HepG2 (cell line): ENCODE results near the gene ZNF524. TPM values are rescaled to one million over a fixed set of nuclear protein-coding genes. Genes with fewer than 3 reads are reported as not detected.

Experiments used
- ATAC-seq: fragments of 200-7000 bp; cut with Tn5 transposase; 3 replicates; pipeline ENCODE4 v1.9.1; 2020; ENCODE audit warnings: mild to moderate bottlenecking, moderate library complexity
- BruUV-seq: library from RNA; stranded (reverse); fragments of 400-500 nt; replicated peaks from 2 replicates; lab custom pipeline; 2021; lab: Mats Ljungman, UMichigan
- CTCF ChIA-PET: fragments of 300-600 bp; formaldehyde crosslinking; extraction: SDS; loops from one replicate; lab custom pipeline; 2021; ENCODE audit warnings: low total read pairs, inconsistent platforms, low intra/inter-chr PET ratio; lab: Yijun Ruan, JAX
- POLR2A ChIA-PET: fragments of 350-600 bp; sonication (Branson Sonifier 250); formaldehyde crosslinking; loops from one replicate; lab custom pipeline; 2020; ENCODE audit warnings: antibody characterized with exemption, inconsistent platforms; lab: Yijun Ruan, JAX
- DNase-seq: peaks from one replicate; pipeline ENCODE4 v3.0.0-alpha.2; 2015; ENCODE audit warnings: low spot score
- FAIRE-seq: peaks from 3 replicates; lab custom pipeline; 2011; peaks lifted over from hg19 to GRCh38; lab: Jason Lieb, UNC
- H2AFZ ChIP-seq: one replicate; pipeline ENCODE4 v1.6.1; 2011; ENCODE audit warnings: low read length, inconsistent platforms
- H3K27ac ChIP-seq: fragments of 300-600 bp; 3 replicates; pipeline ENCODE4 v1.8.0; 2011; ENCODE audit warnings: mixed run types, mild to moderate bottlenecking, mixed read lengths, low read length, inconsistent platforms; ENCODE audit not compliant: insufficient read depth; ENCODE audit errors: extremely low read length
- H3K27me3 ChIP-seq, 2 experiments: fragments of 200-600 bp in 1 of 2; 2 replicates in 1 of 2; 3 replicates in 1 of 2; pipeline versions ENCODE4 v1.6.0 to v1.8.0; 2011; ENCODE audit warnings: low read length in 2 of 2, mild to moderate bottlenecking in 2 of 2, moderate library complexity in 2 of 2, inconsistent platforms in 1 of 2; ENCODE audit not compliant: insufficient read depth in 2 of 2, control insufficient read depth in 1 of 2
- H3K36me3 ChIP-seq, 2 experiments: fragments of 200-600 bp in 1 of 2; replicated peaks in 1 of 2; 2 replicates in 1 of 2; 3 replicates in 1 of 2; pipeline versions ENCODE4 v1.5.1 to v1.8.0; 2011; ENCODE audit warnings: low read length in 2 of 2, inconsistent platforms in 1 of 2; ENCODE audit not compliant: insufficient read depth in 2 of 2, control insufficient read depth in 1 of 2
- H3K4me1 ChIP-seq: 2 replicates; pipeline ENCODE4 v1.5.1; 2012; ENCODE audit warnings: low read length, inconsistent platforms; ENCODE audit not compliant: insufficient read depth
- H3K4me2 ChIP-seq: 2 replicates; pipeline ENCODE4 v1.6.0; 2011; ENCODE audit warnings: low read depth, low read length, inconsistent platforms
- H3K4me3 ChIP-seq, 3 experiments: fragments of 200-600 bp in 1 of 3; sonication (generic), shearing (Covaris generic) in 1 of 3; replicated peaks in 1 of 3; 2 replicates each; pipeline ENCODE4 v1.5.1; 2011 to 2016; ENCODE audit warnings: low read length in 3 of 3, inconsistent platforms in 2 of 3, low read depth in 2 of 3, mild to moderate bottlenecking in 2 of 3, control low read depth in 1 of 3, mixed read lengths in 1 of 3; ENCODE audit not compliant: insufficient read depth in 1 of 3
- H3K79me2 ChIP-seq: one replicate; pipeline ENCODE4 v1.6.1; 2011; ENCODE audit warnings: low read length, inconsistent platforms; ENCODE audit not compliant: insufficient read depth
- H3K9ac ChIP-seq: 2 replicates; pipeline ENCODE4 v1.6.0; 2011; ENCODE audit warnings: mild to moderate bottlenecking, low read depth, low read length, inconsistent platforms; ENCODE audit not compliant: insufficient read depth
- H3K9me3 ChIP-seq: 2 replicates; pipeline ENCODE4 v1.5.1; 2012; ENCODE audit warnings: mild to moderate bottlenecking, low read length
- H4K20me1 ChIP-seq: 2 replicates; pipeline ENCODE4 v1.6.0; 2011; ENCODE audit warnings: inconsistent platforms, mild to moderate bottlenecking, low read length, moderate library complexity; ENCODE audit not compliant: insufficient read depth
- ATF3 ChIP-seq: sonication (generic); formaldehyde crosslinking; IDR thresholded peaks from 2 replicates; pipeline ENCODE4 v1.4.0; 2020; ENCODE audit warnings: missing genetic modification reagents
- ELF3 ChIP-seq: IDR thresholded peaks from 2 replicates; pipeline ENCODE4 v1.6.1; 2016; ENCODE audit warnings: missing genetic modification reagents, missing compliant biosample characterization
- FOXO1 ChIP-seq: sonication (generic); formaldehyde crosslinking; IDR thresholded peaks from 2 replicates; pipeline ENCODE4 v1.4.0; 2020; ENCODE audit warnings: missing genetic modification reagents
- IKZF5 ChIP-seq: IDR thresholded peaks from 2 replicates; pipeline ENCODE4 v1.6.1; 2018; ENCODE audit warnings: missing genetic modification reagents, mild to moderate bottlenecking, missing compliant biosample characterization
- JUN ChIP-seq: sonication (generic); formaldehyde crosslinking; IDR thresholded peaks from 2 replicates; pipeline ENCODE4 v1.4.0; 2020; ENCODE audit warnings: mild to moderate bottlenecking, missing genetic modification reagents
- KLF15 ChIP-seq: sonication (generic); formaldehyde crosslinking; IDR thresholded peaks from 2 replicates; pipeline ENCODE4 v1.8.1; 2023; ENCODE audit warnings: borderline replicate concordance, mild to moderate bottlenecking, inconsistent platforms, missing genetic modification reagents, mixed read lengths
- PHF21A ChIP-seq: sonication (generic); formaldehyde crosslinking; IDR thresholded peaks from 2 replicates; pipeline ENCODE4 v1.5.0; 2020; ENCODE audit warnings: mild to moderate bottlenecking, missing genetic modification reagents
- RBAK ChIP-seq: sonication (generic); formaldehyde crosslinking; IDR thresholded peaks from 2 replicates; pipeline ENCODE4 v1.5.1; 2020; ENCODE audit warnings: mild to moderate bottlenecking, missing genetic modification reagents
- YEATS2 ChIP-seq: sonication (generic); formaldehyde crosslinking; IDR thresholded peaks from 2 replicates; pipeline ENCODE4 v1.4.0; 2020; ENCODE audit warnings: missing genetic modification reagents, borderline replicate concordance
- ZMAT5 ChIP-seq: sonication (generic); formaldehyde crosslinking; IDR thresholded peaks from 2 replicates; pipeline ENCODE4 v1.5.0; 2020; ENCODE audit warnings: mild to moderate bottlenecking, low read depth, missing genetic modification reagents, borderline replicate concordance
- ZNF138 ChIP-seq: sonication (generic); formaldehyde crosslinking; IDR thresholded peaks from 2 replicates; pipeline ENCODE4 v1.5.0; 2020; ENCODE audit warnings: mild to moderate bottlenecking, low read depth, missing genetic modification reagents
- ZNF333 ChIP-seq: sonication (generic); formaldehyde crosslinking; IDR thresholded peaks from 2 replicates; pipeline ENCODE4 v1.4.0; 2020; ENCODE audit warnings: mild to moderate bottlenecking, missing genetic modification reagents, borderline replicate concordance
- ZNF383 ChIP-seq: sonication (generic); formaldehyde crosslinking; IDR thresholded peaks from 2 replicates; pipeline ENCODE4 v1.4.0; 2020; ENCODE audit warnings: missing genetic modification reagents, mild to moderate bottlenecking, borderline replicate concordance
- ZNF510 ChIP-seq: sonication (generic); formaldehyde crosslinking; IDR thresholded peaks from 2 replicates; pipeline ENCODE4 v1.4.0; 2020; ENCODE audit warnings: low read depth, mild to moderate bottlenecking, missing genetic modification reagents
- ZNF550 ChIP-seq: sonication (generic); formaldehyde crosslinking; IDR thresholded peaks from 2 replicates; pipeline ENCODE4 v1.4.0; 2020; ENCODE audit warnings: mild to moderate bottlenecking, missing genetic modification reagents, borderline replicate concordance
- ZNF672 ChIP-seq: sonication (generic); formaldehyde crosslinking; IDR thresholded peaks from 2 replicates; pipeline ENCODE4 v1.8.1; 2022; ENCODE audit warnings: missing genetic modification reagents
- ZNF674 ChIP-seq: sonication (generic); formaldehyde crosslinking; IDR thresholded peaks from 2 replicates; pipeline ENCODE4 v1.5.0; 2020; ENCODE audit warnings: low read depth, mild to moderate bottlenecking, missing genetic modification reagents
- ZNF687 ChIP-seq: sonication (generic); formaldehyde crosslinking; IDR thresholded peaks from 2 replicates; pipeline ENCODE4 v1.5.1; 2020; ENCODE audit warnings: mild to moderate bottlenecking, missing genetic modification reagents, moderate library complexity
- ZSCAN31 ChIP-seq: sonication (generic); formaldehyde crosslinking; IDR thresholded peaks from 2 replicates; pipeline ENCODE4 v1.5.0; 2020; ENCODE audit warnings: low read depth, mild to moderate bottlenecking, missing genetic modification reagents
- WGBS: methylation state at CpG from one replicate; pipeline ENCODE4 v1.1.6; 2017; ENCODE audit warnings: low lambda C conversion rate; 5-methylcytosine and 5-hydroxymethylcytosine counted together
- in situ Hi-C: cut with HindIII; loops from 2 replicates; pipeline ENCODE4 v1.10.0; 2017; ENCODE audit warnings: low pct_unique_long_range_greater_than_20kb; ENCODE audit not compliant: extremely low pct_ligation_motif_present
- intact Hi-C: fragments of 100-400 bp; cut with micrococcal nuclease; formaldehyde crosslinking; loops from one replicate; pipeline ENCODE4 v1.10.0; 2022; ENCODE audit not compliant: unreplicated experiment
- polyA plus RNA-seq, 8 experiments: library from polyadenylated mRNA; depleted of rRNA in 3 of 8; stranded (reverse) in 7 of 8; unstranded in 1 of 8; fragments of >200 nt; fragmentation: Illumina TruSeq in 4 of 8; extraction: Trizol in 4 of 8; gene quantifications; 2 replicates each; pipeline versions ENCODE4 v1.2.1 to v1.2.3, GENCODE V29; 2011 to 2016; ENCODE audit warnings: low read depth in 4 of 8, missing spikeins in 1 of 8, mixed read lengths in 1 of 8; ENCODE audit not compliant: insufficient read depth in 1 of 8
- total RNA-seq, 5 experiments: library from RNA; depleted of rRNA; stranded (reverse); fragments of >200 nt; fragmentation: Illumina TruSeq; extraction: Trizol; gene quantifications; 2 replicates each; pipeline ENCODE4 v1.2.3, GENCODE V29; 2016; ENCODE audit warnings: low read depth in 1 of 5

Gene ZNF524
- total and polyA plus RNA-seq, 2 of the 13 experiments (the other 11 are each of a cell fraction or from before 2014, with no cell fraction given), result 3.2 to 4.6 TPM

GRCh38 chr19:55605207-55605636 lies 5.1 kb downstream of the ZNF524 start:
- ChIA-PET CTCF (interaction anchor here (0.9 to 3.0 kb wide), 2 partner anchors 26 to 88 kb away, joined by 3 to 25 read pairs; no protein-coding TSS in a partner anchor), POLR2A (interaction anchor here (0.8 to 2.8 kb wide), 11 partner anchors 9 to 346 kb away, joined by 3 to 23 read pairs (median 4); partner anchors contain the start of genes ISOC2, PPP6R1, U2AF2 and ZNF784)
- intact Hi-C loops, result loop anchor here (10.0 kb wide), 1 partner anchor 50 kb away; no protein-coding TSS in a partner anchor
- 0% methylated on average over 5 of the region's 43 CpGs for WGBS
- in situ Hi-C loops, result loop anchor here (5.0 kb wide), 1 partner anchor 88 kb away; no protein-coding TSS in a partner anchor
- H3K4me2 ChIP-seq, result peak overlapping the region; percentile 97
- peaks cover 15% of the 10 kb centered on the region for H3K79me2 ChIP-seq
- H2AFZ ChIP-seq, result no peak overlapping the region
- no peaks in the 10 kb centered on the region; a peak in 1 of 5 replicates for H3K27me3 ChIP-seq
- DNase-seq (peak; percentile 95), FAIRE-seq (peak; percentile 60), ATAC-seq (peak; percentile 77)
- H3K36me3 ChIP-seq, result peaks cover 0 to 2% of the 10 kb centered on the region in 2 experiments; a peak in 1 of 5 replicates
- H3K4me1 ChIP-seq, result peaks cover 50% of the 10 kb centered on the region
- BruUV-seq, result no TSS peak
- H3K27ac ChIP-seq, result peak overlapping the region; percentile 81
- H3K4me3 ChIP-seq, result peak overlapping the region; percentile 51 to 85 (median 84); a peak in 4 of 6 replicates
- no peaks in the 10 kb centered on the region for H3K9me3 ChIP-seq
- peak overlapping the region; percentile 84 for H3K9ac ChIP-seq
- no peaks in the 10 kb centered on the region for H4K20me1 ChIP-seq
- no peak for TF ChIP-seq ZNF138
- no peak for TF ChIP-seq ZNF672 (CRISPR knock-in tag)
- no peak for TF ChIP-seq ZSCAN31 (CRISPR knock-in tag)
- no peak for TF ChIP-seq ATF3
- no peak for TF ChIP-seq ZNF333 (CRISPR knock-in tag)
- no peak for TF ChIP-seq ZMAT5 (CRISPR knock-in tag)
- TF ChIP-seq ZNF674, result no peak
- TF ChIP-seq IKZF5 (CRISPR knock-in tag), result 0 out of 2 replicates have a peak, but pooled peaks have one; percentile 30
- TF ChIP-seq KLF15, result no peak
- TF ChIP-seq ZNF510, result no peak
- TF ChIP-seq ZNF687, result peak; percentile 57
- peak; percentile 51; the same call in 1 of the 2 replicates for TF ChIP-seq ELF3 (CRISPR knock-in tag)
- no peak for TF ChIP-seq PHF21A (CRISPR knock-in tag)
- no peak for TF ChIP-seq JUN (CRISPR knock-in tag)
- no peak for TF ChIP-seq ZNF383 (CRISPR knock-in tag)
- TF ChIP-seq RBAK (CRISPR knock-in tag), result no peak
- no peak for TF ChIP-seq ZNF550 (CRISPR knock-in tag)
- TF ChIP-seq FOXO1 (CRISPR knock-in tag), result peak; percentile 47; the same call in 1 of the 2 replicates
- no peak for TF ChIP-seq YEATS2
